ENCODE results near the gene GPR42.

DNA sequence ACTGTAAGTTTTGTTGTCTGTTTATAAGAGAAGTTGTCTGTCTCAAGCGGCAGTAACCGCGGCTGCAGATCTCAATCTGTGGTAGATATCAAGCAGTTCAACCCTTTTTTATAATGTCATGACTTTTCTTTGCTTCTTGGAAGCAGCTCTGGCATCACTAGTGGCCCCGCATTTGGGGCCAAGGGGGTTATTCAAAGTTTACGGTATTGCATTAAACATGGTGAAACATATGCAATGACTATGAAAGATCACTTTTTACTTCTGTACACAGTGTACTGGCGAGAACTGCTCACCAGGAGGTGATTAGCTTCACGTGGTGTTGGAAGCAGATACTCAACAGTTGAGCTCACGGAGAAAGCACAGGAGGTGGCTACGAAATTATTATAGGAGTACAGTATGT, 17.2 kb upstream of the GPR42 start:
- TF ChIP-seq, protein P1, sequence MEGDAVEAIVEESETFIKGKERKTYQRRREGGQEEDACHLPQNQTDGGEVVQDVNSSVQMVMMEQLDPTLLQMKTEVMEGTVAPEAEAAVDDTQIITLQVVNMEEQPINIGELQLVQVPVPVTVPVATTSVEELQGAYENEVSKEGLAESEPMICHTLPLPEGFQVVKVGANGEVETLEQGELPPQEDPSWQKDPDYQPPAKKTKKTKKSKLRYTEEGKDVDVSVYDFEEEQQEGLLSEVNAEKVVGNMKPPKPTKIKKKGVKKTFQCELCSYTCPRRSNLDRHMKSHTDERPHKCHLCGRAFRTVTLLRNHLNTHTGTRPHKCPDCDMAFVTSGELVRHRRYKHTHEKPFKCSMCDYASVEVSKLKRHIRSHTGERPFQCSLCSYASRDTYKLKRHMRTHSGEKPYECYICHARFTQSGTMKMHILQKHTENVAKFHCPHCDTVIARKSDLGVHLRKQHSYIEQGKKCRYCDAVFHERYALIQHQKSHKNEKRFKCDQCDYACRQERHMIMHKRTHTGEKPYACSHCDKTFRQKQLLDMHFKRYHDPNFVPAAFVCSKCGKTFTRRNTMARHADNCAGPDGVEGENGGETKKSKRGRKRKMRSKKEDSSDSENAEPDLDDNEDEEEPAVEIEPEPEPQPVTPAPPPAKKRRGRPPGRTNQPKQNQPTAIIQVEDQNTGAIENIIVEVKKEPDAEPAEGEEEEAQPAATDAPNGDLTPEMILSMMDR (IDR thresholded peaks at IDR 0.05): no peak
- TF ChIP-seq POLR2A (IDR thresholded peaks at IDR 0.05): no peak

Measured in heart left ventricle (tissue), 13 donors.